DOHH2 (cell line): Measurements from ENCODE around the gene ANKRD34B.

ENCODE experiments used
- CTCF ChIP-seq: fragments of 200-600 bp; sonication (generic); IDR thresholded peaks from one replicate; pipeline ENCODE4 v1.5.1; 2014; ENCODE audit warnings: antibody characterized with exemption, mild to moderate bottlenecking, low read depth, low read length; ENCODE audit not compliant: poor library complexity, severe bottlenecking
- EZH2phosphoT487 ChIP-seq: fragments of 200-600 bp; sonication (generic); IDR thresholded peaks from 2 replicates; pipeline ENCODE4 v1.6.1; 2017; ENCODE audit warnings: borderline replicate concordance, mild to moderate bottlenecking, antibody characterized with exemption, low read length, moderate library complexity, mixed read lengths

DNA sequence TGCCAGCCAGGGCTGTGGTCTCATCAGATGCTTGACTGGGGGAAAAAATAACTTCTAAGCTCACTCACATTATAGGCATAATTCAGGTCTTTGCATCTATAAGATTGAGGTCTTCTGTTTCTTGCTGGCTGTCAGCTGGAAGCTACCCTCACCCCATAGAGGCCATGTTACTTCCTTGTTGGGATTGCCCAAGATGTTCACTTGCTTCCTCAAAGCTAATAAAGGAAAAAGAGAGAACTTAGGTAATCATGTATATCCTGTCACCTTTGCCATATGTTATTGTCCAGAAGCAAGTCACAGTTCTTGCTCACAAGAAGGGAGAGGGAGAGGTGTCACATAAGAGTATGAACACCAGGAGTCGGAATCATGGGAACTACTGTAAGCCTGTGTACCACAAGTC, 38.7 kb upstream of the ANKRD34B start:
- TF ChIP-seq EZH2phosphoT487, result no peak
- TF ChIP-seq CTCF, result no peak
